Esophagus muscularis mucosa (tissue), 4 donors: ENCODE measurements around the gene CD68.

Experiments used
- EP300 ChIP-seq: sonication (generic); formaldehyde crosslinking; IDR thresholded peaks from one replicate; pipeline ENCODE4 v1.6.1; 2017; ENCODE audit warnings: antibody characterized with exemption
- POLR2A ChIP-seq: fragments of 450-650 bp; IDR thresholded peaks from one replicate; pipeline ENCODE4 v1.6.1; 2017; ENCODE audit warnings: antibody characterized with exemption, moderate library complexity, mild to moderate bottlenecking, low read depth
- POLR2AphosphoS5 ChIP-seq, 2 donors: sonication (generic); formaldehyde crosslinking; IDR thresholded peaks; one replicate each; pipeline ENCODE4 v1.6.1; 2017; ENCODE audit warnings: antibody characterized with exemption in 2 of 2
- TF ChIP-seq, protein P1 (sequence below), 3 experiments: fragments of 200-600 bp in 2 of 3; fragments of 450-650 bp in 1 of 3; sonication (generic) in 2 of 3; IDR thresholded peaks; one replicate each; pipeline ENCODE4 v1.5.1; 2017 to 2019; ENCODE audit warnings: antibody characterized with exemption in 3 of 3, mild to moderate bottlenecking in 2 of 3, moderate library complexity in 1 of 3

DNA sequence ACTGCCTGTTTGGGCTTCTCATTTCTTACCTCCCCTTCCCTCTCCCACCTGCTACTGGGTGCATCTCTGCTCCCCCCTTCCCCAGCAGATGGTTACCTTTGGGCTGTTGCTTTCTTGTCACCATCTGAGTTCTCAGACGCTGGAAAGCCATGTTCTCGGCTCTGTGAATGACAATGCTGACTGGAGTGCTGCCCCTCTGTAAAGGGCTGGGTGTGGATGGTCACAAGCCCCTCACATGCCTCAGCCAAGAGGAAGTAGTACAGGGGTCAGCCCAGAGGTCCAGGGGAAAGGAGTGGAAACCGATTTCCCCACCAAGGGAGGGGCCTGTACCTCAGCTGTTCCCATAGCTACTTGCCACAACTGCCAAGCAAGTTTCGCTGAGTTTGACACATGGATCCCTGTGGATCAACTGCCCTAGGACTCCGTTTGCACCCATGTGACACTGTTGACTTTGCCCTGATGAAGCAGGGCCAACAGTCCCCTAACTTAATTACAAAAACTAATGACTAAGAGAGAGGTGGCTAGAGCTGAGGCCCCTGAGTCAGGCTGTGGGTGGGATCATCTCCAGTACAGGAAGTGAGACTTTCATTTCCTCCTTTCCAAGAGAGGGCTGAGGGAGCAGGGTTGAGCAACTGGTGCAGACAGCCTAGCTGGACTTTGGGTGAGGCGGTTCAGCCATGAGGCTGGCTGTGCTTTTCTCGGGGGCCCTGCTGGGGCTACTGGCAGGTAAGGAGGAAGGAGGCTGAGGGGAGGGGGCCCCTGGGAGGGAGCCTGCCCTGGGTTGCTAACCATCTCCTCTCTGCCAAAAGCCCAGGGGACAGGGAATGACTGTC, at the start of gene CD68:
- TF ChIP-seq, protein P1, sequence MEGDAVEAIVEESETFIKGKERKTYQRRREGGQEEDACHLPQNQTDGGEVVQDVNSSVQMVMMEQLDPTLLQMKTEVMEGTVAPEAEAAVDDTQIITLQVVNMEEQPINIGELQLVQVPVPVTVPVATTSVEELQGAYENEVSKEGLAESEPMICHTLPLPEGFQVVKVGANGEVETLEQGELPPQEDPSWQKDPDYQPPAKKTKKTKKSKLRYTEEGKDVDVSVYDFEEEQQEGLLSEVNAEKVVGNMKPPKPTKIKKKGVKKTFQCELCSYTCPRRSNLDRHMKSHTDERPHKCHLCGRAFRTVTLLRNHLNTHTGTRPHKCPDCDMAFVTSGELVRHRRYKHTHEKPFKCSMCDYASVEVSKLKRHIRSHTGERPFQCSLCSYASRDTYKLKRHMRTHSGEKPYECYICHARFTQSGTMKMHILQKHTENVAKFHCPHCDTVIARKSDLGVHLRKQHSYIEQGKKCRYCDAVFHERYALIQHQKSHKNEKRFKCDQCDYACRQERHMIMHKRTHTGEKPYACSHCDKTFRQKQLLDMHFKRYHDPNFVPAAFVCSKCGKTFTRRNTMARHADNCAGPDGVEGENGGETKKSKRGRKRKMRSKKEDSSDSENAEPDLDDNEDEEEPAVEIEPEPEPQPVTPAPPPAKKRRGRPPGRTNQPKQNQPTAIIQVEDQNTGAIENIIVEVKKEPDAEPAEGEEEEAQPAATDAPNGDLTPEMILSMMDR (IDR thresholded peaks at IDR 0.05), result no peak
- TF ChIP-seq EP300, result no peak
- peak; percentile 61 for TF ChIP-seq POLR2A
- TF ChIP-seq POLR2AphosphoS5 (IDR thresholded peaks at IDR 0.05), result peak; percentile 71 to 85
